NCI-H1105 treated with DMSO at 0.1 percent for 48 hours (cell line): Measurements from ENCODE around the gene EGLN3.
A peak's percentile ranks its signal among the peaks of the same experiment; 100 is the strongest.
"Not testable (repeated sequence)": the region's sequence is repeated elsewhere in the genome, so short reads cannot be mapped to it uniquely, and the experiment has no call there.

Experiments
- DNase-seq: peaks from one replicate; lab custom pipeline; 2025; lab: John Stamatoyannopoulos, UW

The EGLN3 gene

GRCh38 chr14:33934938-33935337 is 15.9 kb downstream of the EGLN3 start:
- no peak for DNase-seq

GRCh38 chr14:33934043-33934750 is 16.7 kb downstream of the EGLN3 start:
- no peak for DNase-seq

- DNase-seq: no peak
Measured at GRCh38 chr14:33933386-33933933, 17.4 kb downstream of the EGLN3 start.

- DNase-seq: peak; percentile 9
Measured at GRCh38 chr14:33932576-33933345, 18.1 kb downstream of the EGLN3 start.

- no peak for DNase-seq
Measured at GRCh38 chr14:33932033-33932432, 18.8 kb downstream of the EGLN3 start.

GRCh38 chr14:33931461-33931860 is 19.4 kb downstream of the EGLN3 start:
- DNase-seq: no peak

- DNase-seq: no peak
Measured at GRCh38 chr14:33930439-33930838, 20.4 kb downstream of the EGLN3 start.

- no peak for DNase-seq
Measured at GRCh38 chr14:33929799-33930408, 21.0 kb downstream of the EGLN3 start.

- DNase-seq: no peak
Measured at GRCh38 chr14:33928895-33929294, 22.0 kb downstream of the EGLN3 start.

GRCh38 chr14:33927944-33928343 is 22.9 kb downstream of the EGLN3 start:
- no peak for DNase-seq

GRCh38 chr14:33926967-33927366 is 23.9 kb downstream of the EGLN3 start:
- not testable (repeated sequence) for DNase-seq

GRCh38 chr14:33925946-33926345 is 24.9 kb downstream of the EGLN3 start:
- DNase-seq: no peak

GRCh38 chr14:33925235-33925634 is 25.6 kb downstream of the EGLN3 start:
- no peak for DNase-seq

- no peak for DNase-seq
Measured at GRCh38 chr14:33924566-33925100, 26.2 kb downstream of the EGLN3 start.

- DNase-seq: no peak
Measured at GRCh38 chr14:33922125-33922524, 28.7 kb downstream of the EGLN3 start.

GRCh38 chr14:33918256-33918655 is 32.6 kb downstream of the EGLN3 start:
- no peak for DNase-seq

- DNase-seq: no peak
Measured at GRCh38 chr14:33917661-33918060, 33.2 kb downstream of the EGLN3 start.

- no peak for DNase-seq
Measured at GRCh38 chr14:33916663-33917565, 34.0 kb downstream of the EGLN3 start.

- DNase-seq: no peak
Measured at GRCh38 chr14:33915682-33916081, 35.2 kb downstream of the EGLN3 start.

- no peak for DNase-seq
Measured at GRCh38 chr14:33914676-33915516, 36.0 kb downstream of the EGLN3 start.

- DNase-seq: no peak
Measured at GRCh38 chr14:33911046-33911445, 39.8 kb downstream of the EGLN3 start.
